C4-2B (cell line): ENCODE data around the gene CLNS1A.
"Not testable (repeated sequence)": the region's sequence is repeated elsewhere in the genome, so short reads cannot be mapped to it uniquely, and the experiment has no call there.

ENCODE experiments used
- ZFX ChIP-seq: fragments of 450-650 bp; IDR thresholded peaks from 2 replicates; pipeline ENCODE4 v1.6.1; 2017
- TF ChIP-seq, protein P1 (sequence below): fragments of 450-650 bp; conservative IDR thresholded peaks from 2 replicates; pipeline ENCODE4 v1.5.1; 2017; ENCODE audit warnings: mild to moderate bottlenecking

DNA sequence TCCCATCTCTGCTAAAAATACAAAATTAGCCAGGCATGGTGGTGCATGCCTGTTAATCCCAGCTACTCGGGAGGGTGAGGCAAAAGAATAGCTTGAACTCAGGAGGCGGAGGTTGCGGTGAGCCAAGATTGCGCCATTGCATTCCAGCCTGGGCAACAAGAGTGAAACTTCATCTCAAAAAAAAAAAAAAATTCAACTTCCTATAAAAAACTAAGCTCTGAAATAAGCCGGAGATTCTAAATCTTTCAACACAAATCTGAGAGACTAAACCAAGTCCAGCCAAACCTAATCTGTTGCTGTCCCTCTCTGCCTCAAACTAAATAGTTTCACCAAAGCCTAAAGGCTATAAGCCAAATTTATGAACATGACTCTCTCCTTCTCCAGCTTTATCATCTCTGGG is 3.7 kb downstream of the CLNS1A start:
- TF ChIP-seq, protein P1, sequence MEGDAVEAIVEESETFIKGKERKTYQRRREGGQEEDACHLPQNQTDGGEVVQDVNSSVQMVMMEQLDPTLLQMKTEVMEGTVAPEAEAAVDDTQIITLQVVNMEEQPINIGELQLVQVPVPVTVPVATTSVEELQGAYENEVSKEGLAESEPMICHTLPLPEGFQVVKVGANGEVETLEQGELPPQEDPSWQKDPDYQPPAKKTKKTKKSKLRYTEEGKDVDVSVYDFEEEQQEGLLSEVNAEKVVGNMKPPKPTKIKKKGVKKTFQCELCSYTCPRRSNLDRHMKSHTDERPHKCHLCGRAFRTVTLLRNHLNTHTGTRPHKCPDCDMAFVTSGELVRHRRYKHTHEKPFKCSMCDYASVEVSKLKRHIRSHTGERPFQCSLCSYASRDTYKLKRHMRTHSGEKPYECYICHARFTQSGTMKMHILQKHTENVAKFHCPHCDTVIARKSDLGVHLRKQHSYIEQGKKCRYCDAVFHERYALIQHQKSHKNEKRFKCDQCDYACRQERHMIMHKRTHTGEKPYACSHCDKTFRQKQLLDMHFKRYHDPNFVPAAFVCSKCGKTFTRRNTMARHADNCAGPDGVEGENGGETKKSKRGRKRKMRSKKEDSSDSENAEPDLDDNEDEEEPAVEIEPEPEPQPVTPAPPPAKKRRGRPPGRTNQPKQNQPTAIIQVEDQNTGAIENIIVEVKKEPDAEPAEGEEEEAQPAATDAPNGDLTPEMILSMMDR = not testable (repeated sequence)
- not testable (repeated sequence) for TF ChIP-seq ZFX
